Breast epithelium (tissue), 3 donors: Measurements from ENCODE around the gene BRIX1.

ENCODE experiments used
- POLR2A ChIP-seq: fragments of 450-650 bp; IDR thresholded peaks from one replicate; pipeline ENCODE4 v1.6.1; 2016; ENCODE audit warnings: antibody characterized with exemption, mild to moderate bottlenecking, moderate library complexity
- POLR2AphosphoS5 ChIP-seq, 3 donors: sonication (generic); formaldehyde crosslinking; IDR thresholded peaks; one replicate each; pipeline ENCODE4 v1.6.1; 2017; ENCODE audit warnings: antibody characterized with exemption in 3 of 3
- TF ChIP-seq, protein P1 (sequence below), 3 donors: fragments of 450-650 bp; IDR thresholded peaks; one replicate each; pipeline ENCODE4 v1.5.1; 2016 to 2017; ENCODE audit warnings: antibody characterized with exemption in 3 of 3, mild to moderate bottlenecking in 3 of 3, moderate library complexity in 3 of 3

DNA sequence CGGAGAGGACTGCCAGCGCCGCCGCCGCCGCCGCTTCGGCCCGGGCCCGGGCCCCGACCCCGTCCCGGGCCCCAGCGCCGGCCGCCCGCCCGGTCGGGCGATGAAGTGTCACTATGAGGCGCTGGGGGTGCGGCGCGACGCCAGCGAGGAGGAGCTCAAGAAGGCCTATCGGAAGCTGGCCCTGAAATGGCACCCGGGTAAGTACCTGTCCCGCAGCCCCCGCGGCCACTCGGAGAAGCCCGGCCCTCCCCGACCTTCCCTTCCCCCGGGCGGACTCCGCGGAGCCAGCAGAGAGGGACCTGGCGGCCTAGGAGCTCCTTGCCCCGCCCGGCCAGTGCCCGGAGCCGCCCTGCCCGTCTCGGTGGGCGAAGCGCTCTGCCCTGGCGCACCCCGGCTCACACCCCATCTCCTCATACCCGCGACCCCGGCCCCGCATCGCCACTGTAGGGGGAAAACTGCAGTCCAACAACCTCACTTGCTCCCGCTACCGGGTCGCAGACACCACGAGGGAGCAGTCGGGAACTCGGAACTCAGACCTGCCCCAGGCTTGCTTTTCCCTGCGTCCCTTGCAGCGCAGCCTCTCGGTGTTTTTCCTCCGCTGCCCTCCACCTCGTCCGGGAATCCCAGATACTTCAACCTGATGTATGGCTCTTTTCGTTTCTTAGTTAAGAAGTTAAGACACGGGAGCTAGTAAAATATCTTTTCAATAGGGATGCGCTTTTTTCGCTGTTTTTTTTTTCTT lies 14.4 kb downstream of the BRIX1 start:
- TF ChIP-seq POLR2A (peak; percentile 8), POLR2AphosphoS5 (IDR thresholded peaks at IDR 0.05) (peak; percentile 34 to 40 (median 40))
- TF ChIP-seq, protein P1, sequence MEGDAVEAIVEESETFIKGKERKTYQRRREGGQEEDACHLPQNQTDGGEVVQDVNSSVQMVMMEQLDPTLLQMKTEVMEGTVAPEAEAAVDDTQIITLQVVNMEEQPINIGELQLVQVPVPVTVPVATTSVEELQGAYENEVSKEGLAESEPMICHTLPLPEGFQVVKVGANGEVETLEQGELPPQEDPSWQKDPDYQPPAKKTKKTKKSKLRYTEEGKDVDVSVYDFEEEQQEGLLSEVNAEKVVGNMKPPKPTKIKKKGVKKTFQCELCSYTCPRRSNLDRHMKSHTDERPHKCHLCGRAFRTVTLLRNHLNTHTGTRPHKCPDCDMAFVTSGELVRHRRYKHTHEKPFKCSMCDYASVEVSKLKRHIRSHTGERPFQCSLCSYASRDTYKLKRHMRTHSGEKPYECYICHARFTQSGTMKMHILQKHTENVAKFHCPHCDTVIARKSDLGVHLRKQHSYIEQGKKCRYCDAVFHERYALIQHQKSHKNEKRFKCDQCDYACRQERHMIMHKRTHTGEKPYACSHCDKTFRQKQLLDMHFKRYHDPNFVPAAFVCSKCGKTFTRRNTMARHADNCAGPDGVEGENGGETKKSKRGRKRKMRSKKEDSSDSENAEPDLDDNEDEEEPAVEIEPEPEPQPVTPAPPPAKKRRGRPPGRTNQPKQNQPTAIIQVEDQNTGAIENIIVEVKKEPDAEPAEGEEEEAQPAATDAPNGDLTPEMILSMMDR (IDR thresholded peaks at IDR 0.05): no peak
